ENCODE measurements around the gene MZF1.

- TF ChIP-seq, protein P1, sequence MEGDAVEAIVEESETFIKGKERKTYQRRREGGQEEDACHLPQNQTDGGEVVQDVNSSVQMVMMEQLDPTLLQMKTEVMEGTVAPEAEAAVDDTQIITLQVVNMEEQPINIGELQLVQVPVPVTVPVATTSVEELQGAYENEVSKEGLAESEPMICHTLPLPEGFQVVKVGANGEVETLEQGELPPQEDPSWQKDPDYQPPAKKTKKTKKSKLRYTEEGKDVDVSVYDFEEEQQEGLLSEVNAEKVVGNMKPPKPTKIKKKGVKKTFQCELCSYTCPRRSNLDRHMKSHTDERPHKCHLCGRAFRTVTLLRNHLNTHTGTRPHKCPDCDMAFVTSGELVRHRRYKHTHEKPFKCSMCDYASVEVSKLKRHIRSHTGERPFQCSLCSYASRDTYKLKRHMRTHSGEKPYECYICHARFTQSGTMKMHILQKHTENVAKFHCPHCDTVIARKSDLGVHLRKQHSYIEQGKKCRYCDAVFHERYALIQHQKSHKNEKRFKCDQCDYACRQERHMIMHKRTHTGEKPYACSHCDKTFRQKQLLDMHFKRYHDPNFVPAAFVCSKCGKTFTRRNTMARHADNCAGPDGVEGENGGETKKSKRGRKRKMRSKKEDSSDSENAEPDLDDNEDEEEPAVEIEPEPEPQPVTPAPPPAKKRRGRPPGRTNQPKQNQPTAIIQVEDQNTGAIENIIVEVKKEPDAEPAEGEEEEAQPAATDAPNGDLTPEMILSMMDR (conservative IDR thresholded peaks at IDR 0.05; ENCODE audit: low read length), result no peak
- TF ChIP-seq EZH2phosphoT487 (IDR thresholded peaks at IDR 0.05; ENCODE audit: borderline replicate concordance, low read depth, low read length), result no peak
Measured at GRCh38 chr19:58556622-58557220, 16.4 kb downstream of the MZF1 start.
